Endothelial cell of umbilical vein (primary cell): ENCODE data around the gene VPS26C. TPM values are rescaled to one million over a fixed set of nuclear protein-coding genes. Genes with fewer than 3 reads are reported as not detected.

Experiments used
- BruUV-seq: library from RNA; stranded (reverse); fragments of 400-500 nt; replicated peaks from 2 replicates; lab custom pipeline; 2021; lab: Mats Ljungman, UMichigan
- CTCF ChIA-PET: fragments of 300-600, 350-600 bp; sonication (Branson Sonifier 250); formaldehyde crosslinking; loops from one replicate; lab custom pipeline; 2021; ENCODE audit warnings: antibody characterized with exemption, inconsistent platforms; lab: Charles Lee
- POLR2A ChIA-PET: fragments of 300-600, 350-600 bp; sonication (Branson Sonifier 250); formaldehyde crosslinking; loops from one replicate; lab custom pipeline; 2021; ENCODE audit warnings: antibody characterized with exemption, inconsistent platforms; lab: Charles Lee
- DNase-seq: peaks from one replicate; pipeline ENCODE4 v3.0.0-alpha.2; 2011; ENCODE audit warnings: low read depth, low spot score
- FAIRE-seq: peaks from 2 replicates; lab custom pipeline; 2011; peaks lifted over from hg19 to GRCh38; lab: Jason Lieb, UNC
- H2AFZ ChIP-seq: 2 replicates; pipeline ENCODE4 v1.6.0; 2012; ENCODE audit warnings: low read depth, low read length, control low read depth, inconsistent platforms
- H3K27ac ChIP-seq: 2 replicates; pipeline ENCODE4 v1.5.1; 2011; ENCODE audit warnings: low read depth, mild to moderate bottlenecking, control low read depth, low read length, moderate library complexity; ENCODE audit not compliant: insufficient read depth
- H3K27me3 ChIP-seq, 2 experiments: 2 replicates each; pipeline versions ENCODE4 v1.6.0 to v1.6.1; 2011; ENCODE audit warnings: low read length in 2 of 2, mixed read lengths in 1 of 2; ENCODE audit not compliant: control insufficient read depth in 2 of 2, insufficient read depth in 2 of 2
- H3K36me3 ChIP-seq, 2 experiments: 2 replicates in 1 of 2; 3 replicates in 1 of 2; pipeline ENCODE4 v1.5.1; 2011; ENCODE audit warnings: low read length in 2 of 2, mild to moderate bottlenecking in 1 of 2, moderate library complexity in 1 of 2; ENCODE audit not compliant: control insufficient read depth in 2 of 2, insufficient read depth in 2 of 2; ENCODE audit errors: extremely low read depth in 1 of 2
- H3K4me1 ChIP-seq: 3 replicates; pipeline ENCODE4 v1.5.1; 2011; ENCODE audit warnings: mild to moderate bottlenecking, low read length; ENCODE audit not compliant: control insufficient read depth, insufficient read depth; ENCODE audit errors: extremely low read depth
- H3K4me2 ChIP-seq: 2 replicates; pipeline ENCODE4 v1.6.1; 2011; ENCODE audit warnings: low read length, control low read depth, mixed read lengths; ENCODE audit not compliant: insufficient read depth
- H3K4me3 ChIP-seq, 3 experiments: fragments of 200-600 bp in 1 of 3; sonication (generic), shearing (Covaris generic) in 1 of 3; replicated peaks in 1 of 3; 2 replicates each; pipeline ENCODE4 v1.5.1; 2011 to 2016; ENCODE audit warnings: control low read depth in 3 of 3, low read length in 3 of 3, mild to moderate bottlenecking in 2 of 3, inconsistent platforms in 1 of 3, low read depth in 1 of 3, moderate library complexity in 1 of 3; ENCODE audit not compliant: insufficient read depth in 1 of 3
- H3K79me2 ChIP-seq: 2 replicates; pipeline ENCODE4 v1.6.0; 2012; ENCODE audit warnings: low read length, inconsistent platforms; ENCODE audit not compliant: control insufficient read depth, insufficient read depth
- H3K9ac ChIP-seq: replicated peaks from 2 replicates; pipeline ENCODE3; 2011; ENCODE audit warnings: low read length, control low read depth; ENCODE audit not compliant: insufficient read depth; ENCODE audit errors: extremely low read depth
- H3K9me1 ChIP-seq: replicated peaks from 3 replicates; pipeline ENCODE4 v1.6.0; 2011; ENCODE audit warnings: mild to moderate bottlenecking, low read length; ENCODE audit not compliant: control insufficient read depth, insufficient read depth; ENCODE audit errors: extremely low read depth
- H3K9me3 ChIP-seq: replicated peaks from 2 replicates; pipeline ENCODE4 v1.5.1; 2012; ENCODE audit warnings: low read length, inconsistent platforms; ENCODE audit not compliant: control insufficient read depth, insufficient read depth
- H4K20me1 ChIP-seq: replicated peaks from 2 replicates; pipeline ENCODE3; 2011; ENCODE audit warnings: mild to moderate bottlenecking, low read length; ENCODE audit not compliant: control insufficient read depth, insufficient read depth; ENCODE audit errors: extremely low read depth
- CTCF ChIP-seq, 2 donors: IDR thresholded peaks; 1 replicate in 1 of 2; 2 replicates in 1 of 2; pipeline ENCODE4 v1.5.1; 2011; ENCODE audit warnings: low read length in 2 of 2, mild to moderate bottlenecking in 2 of 2, moderate library complexity in 2 of 2, control low read depth in 1 of 2, inconsistent platforms in 1 of 2, low read depth in 1 of 2; ENCODE audit not compliant: insufficient read depth in 1 of 2; ENCODE audit errors: extremely low read depth in 1 of 2
- EZH2 ChIP-seq: IDR thresholded peaks from 2 replicates; pipeline ENCODE4 v1.6.1; 2012; ENCODE audit warnings: borderline replicate concordance, low read depth, mild to moderate bottlenecking, moderate library complexity, low read length, inconsistent platforms; ENCODE audit not compliant: severe bottlenecking
- FOS ChIP-seq: IDR thresholded peaks from 2 replicates; pipeline ENCODE4 v1.6.1; 2011; ENCODE audit warnings: mild to moderate bottlenecking, low read length, moderate library complexity, borderline replicate concordance; ENCODE audit not compliant: insufficient read depth
- GATA2 ChIP-seq: IDR thresholded peaks from 2 replicates; pipeline ENCODE4 v1.7.0; 2011; ENCODE audit warnings: low read depth, mild to moderate bottlenecking, moderate library complexity, mixed read lengths, low read length; ENCODE audit not compliant: insufficient read length, insufficient read depth
- MAX ChIP-seq: IDR thresholded peaks from 2 replicates; pipeline ENCODE4 v1.6.1; 2011; ENCODE audit not compliant: insufficient read depth, insufficient read length
- MYC ChIP-seq: IDR thresholded peaks from one replicate; pipeline ENCODE4 v1.6.1; 2011; ENCODE audit warnings: mild to moderate bottlenecking, low read depth, low read length
- POLR2A ChIP-seq: IDR thresholded peaks from 2 replicates; pipeline ENCODE4 v1.6.1; 2012; ENCODE audit warnings: low read depth, mild to moderate bottlenecking, control low read depth, low read length
- POLR2AphosphoS5 ChIP-seq: IDR thresholded peaks from 2 replicates; pipeline ENCODE4 v1.6.1; 2012; ENCODE audit warnings: low read depth, mild to moderate bottlenecking, control low read depth, low read length, moderate library complexity; ENCODE audit not compliant: insufficient read depth
- dilution Hi-C: fragments of 300-500 bp; cut with MboI; formaldehyde crosslinking; loops from one replicate; pipeline ENCODE4 v1.15.0; 2019; ENCODE audit warnings: low sequenced_read_pairs; ENCODE audit not compliant: extremely low pct_ligation_motif_present
- intact Hi-C: fragments of 100-400 bp; cut with micrococcal nuclease; formaldehyde crosslinking; loops from one replicate; pipeline ENCODE4 v1.10.0; 2022
- polyA plus RNA-seq, 4 experiments: library from polyadenylated mRNA; depleted of rRNA in 3 of 4; stranded (reverse) in 3 of 4; unstranded in 1 of 4; fragments of >200 nt; gene quantifications; 2 replicates each; pipeline versions ENCODE4 v1.2.1 to v1.2.3, GENCODE V29; 2011 to 2012; ENCODE audit warnings: missing spikeins in 1 of 4
- total RNA-seq: library from RNA; stranded (reverse); gene quantifications from 2 replicates; pipeline ENCODE4 v1.2.3, GENCODE V29; 2021

VPS26C gene
- total and polyA plus RNA-seq, 2 donors (not counting 3 experiments of a cell fraction or from before 2014, with no cell fraction given) = 35.2 to 53.7 TPM

GRCh38 chr21:37245151-37245550 lies 22.0 kb downstream of the VPS26C start:
- no peaks in the 10 kb centered on the region for H3K4me1 ChIP-seq
- no TSS peak for BruUV-seq
- ChIA-PET POLR2A (no interaction called here), CTCF (no interaction called here)
- H3K4me2 ChIP-seq = no peak overlapping the region
- TF ChIP-seq POLR2A (no peak), MAX (no peak)
- intact Hi-C loops (no loop called here), dilution Hi-C loops (no loop called here)
- FAIRE-seq (no peak), DNase-seq (no peak)
- H3K79me2 ChIP-seq = peaks cover 56% of the 10 kb centered on the region
- H3K27me3 ChIP-seq = no peaks in the 10 kb centered on the region
- no peaks in the 10 kb centered on the region for H4K20me1 ChIP-seq
- no peak overlapping the region for H3K4me3 ChIP-seq
- H3K27ac ChIP-seq = no peak overlapping the region
- no peak overlapping the region for H3K9ac ChIP-seq
- no peaks in the 10 kb centered on the region for H3K9me3 ChIP-seq
- no peak overlapping the region for H2AFZ ChIP-seq
- H3K36me3 ChIP-seq = no peaks in the 10 kb centered on the region
- no peaks in the 10 kb centered on the region for H3K9me1 ChIP-seq

- FAIRE-seq = no peak
- H3K79me2 ChIP-seq = peaks cover 53% of the 10 kb centered on the region
- H3K4me2 ChIP-seq = no peak overlapping the region
- no peaks in the 10 kb centered on the region for H3K36me3 ChIP-seq
- H3K4me1 ChIP-seq = no peaks in the 10 kb centered on the region
- BruUV-seq = no TSS peak
- ChIA-PET POLR2A (no interaction called here), CTCF (no interaction called here)
- H3K4me3 ChIP-seq = no peak overlapping the region
- no peaks in the 10 kb centered on the region for H3K9me1 ChIP-seq
- no peak overlapping the region for H2AFZ ChIP-seq
- TF ChIP-seq GATA2 = no peak
- no peak for TF ChIP-seq FOS
- no peak for TF ChIP-seq MAX
- TF ChIP-seq POLR2AphosphoS5 = no peak
- no peak for TF ChIP-seq EZH2
- TF ChIP-seq MYC = no peak
- TF ChIP-seq CTCF (IDR thresholded peaks at IDR 0.05; ENCODE audit: extremely low read depth in 1 of 2, insufficient read depth in 1 of 2, low read depth in 1 of 2, low read length in 2 of 2) = no peak
- DNase-seq = no peak
- no peaks in the 10 kb centered on the region for H4K20me1 ChIP-seq
- intact Hi-C loops (no loop called here), dilution Hi-C loops (no loop called here)
- H3K9ac ChIP-seq = no peak overlapping the region
- H3K27me3 ChIP-seq = no peaks in the 10 kb centered on the region
- H3K9me3 ChIP-seq = no peaks in the 10 kb centered on the region
- no peak overlapping the region for H3K27ac ChIP-seq
Measured at GRCh38 chr21:37244501-37245095, 22.5 kb downstream of the VPS26C start.
